Mesendoderm (in vitro differentiated cells): Measurements from ENCODE around the gene KIAA0513. TPM values are rescaled to one million over a fixed set of nuclear protein-coding genes. Genes with fewer than 3 reads are reported as not detected.

Source experiments
- DNase-seq: peaks from one replicate; pipeline ENCODE4 v3.0.0; 2013
- H2AK5ac ChIP-seq: 2 replicates; pipeline ENCODE4 v1.6.1; 2013; ENCODE audit warnings: low read length, inconsistent platforms
- H2BK120ac ChIP-seq: 2 replicates; pipeline ENCODE4 v1.6.1; 2013; ENCODE audit warnings: low read depth, mild to moderate bottlenecking, low read length, moderate library complexity, mixed read lengths
- H2BK15ac ChIP-seq: replicated peaks from 2 replicates; pipeline ENCODE4 v1.6.1; 2013; ENCODE audit warnings: low read depth, mild to moderate bottlenecking, moderate library complexity
- H2BK5ac ChIP-seq: 2 replicates; pipeline ENCODE4 v1.6.1; 2013; ENCODE audit warnings: low read length, inconsistent platforms
- H3K18ac ChIP-seq: 2 replicates; pipeline ENCODE4 v1.6.1; 2013; ENCODE audit warnings: mild to moderate bottlenecking, low read length, mixed read lengths
- H3K23ac ChIP-seq: one replicate; pipeline ENCODE4 v1.6.1; 2013; ENCODE audit warnings: low read length
- H3K27ac ChIP-seq: 2 replicates; pipeline ENCODE4 v1.5.1; 2013; ENCODE audit warnings: low read depth, mild to moderate bottlenecking, inconsistent platforms, low read length, moderate library complexity
- H3K27me3 ChIP-seq: 2 replicates; pipeline ENCODE4 v1.6.1; 2013; ENCODE audit warnings: low read length, control low read depth, mild to moderate bottlenecking, inconsistent platforms; ENCODE audit not compliant: insufficient read depth, poor library complexity
- H3K36me3 ChIP-seq: 2 replicates; pipeline ENCODE4 v1.6.1; 2013; ENCODE audit warnings: low read length, inconsistent platforms; ENCODE audit not compliant: control insufficient read depth, insufficient read depth
- H3K4ac ChIP-seq: one replicate; pipeline ENCODE4 v1.6.1; 2013; ENCODE audit warnings: low read depth, mild to moderate bottlenecking, low read length, moderate library complexity
- H3K4me1 ChIP-seq: 2 replicates; pipeline ENCODE4 v1.6.1; 2013; ENCODE audit warnings: low read depth, low read length, inconsistent platforms; ENCODE audit not compliant: control insufficient read depth
- H3K4me2 ChIP-seq: 2 replicates; pipeline ENCODE4 v1.6.1; 2013; ENCODE audit warnings: low read length
- H3K4me3 ChIP-seq: 2 replicates; pipeline ENCODE4 v1.5.1; 2013; ENCODE audit warnings: mild to moderate bottlenecking, low read length
- H3K56ac ChIP-seq: one replicate; pipeline ENCODE4 v1.6.1; 2013; ENCODE audit warnings: low read length
- H3K79me1 ChIP-seq: 2 replicates; pipeline ENCODE4 v1.6.1; 2013; ENCODE audit warnings: low read length, inconsistent platforms
- H3K79me2 ChIP-seq: 2 replicates; pipeline ENCODE4 v1.6.1; 2013; ENCODE audit warnings: mild to moderate bottlenecking, low read length; ENCODE audit not compliant: control insufficient read depth, insufficient read depth
- H3K9ac ChIP-seq: 2 replicates; pipeline ENCODE4 v1.6.1; 2013; ENCODE audit warnings: low read length, inconsistent platforms
- H4K5ac ChIP-seq: one replicate; pipeline ENCODE4 v1.6.1; 2013; ENCODE audit warnings: low read length
- H4K8ac ChIP-seq: one replicate; pipeline ENCODE4 v1.6.1; 2013; ENCODE audit warnings: low read depth, mild to moderate bottlenecking, control low read depth, low read length, moderate library complexity
- WGBS: extraction: QIAGEN DNeasy Blood & Tissue Kit; methylation state at CpG from one replicate; pipeline ENCODE4 v1.1.7; 2013; ENCODE audit warnings: low lambda C conversion rate, missing lambda C conversion rate; ENCODE audit not compliant: insufficient coverage; ENCODE audit errors: extremely low coverage; 5-methylcytosine and 5-hydroxymethylcytosine counted together
- polyA plus RNA-seq, 2 experiments: library from polyadenylated mRNA; stranded (reverse); fragments of 200-250 nt; gene quantifications; one replicate each; pipeline ENCODE4 v1.2.3, GENCODE V29; 2013

Gene KIAA0513
- 1.8 TPM for polyA plus RNA-seq (2013, experiment 1 of 2)
- 2.2 TPM for polyA plus RNA-seq (2013, experiment 2 of 2)

- H3K27me3 ChIP-seq, result no peaks in the 10 kb centered on the region
- no peak within 1 kb of the TSS for H4K8ac ChIP-seq
- peak within 1 kb of the TSS; percentile 49 for H3K4me2 ChIP-seq
- H3K4me1 ChIP-seq, result no peaks in the 10 kb centered on the region
- H2BK15ac ChIP-seq, result no peak within 1 kb of the TSS
- H3K4me3 ChIP-seq, result peak within 1 kb of the TSS; percentile 74
- no peak within 1 kb of the TSS for H3K27ac ChIP-seq
- H3K79me2 ChIP-seq, result no peaks in the 10 kb centered on the region
- H2BK5ac ChIP-seq, result no peak within 1 kb of the TSS
- H3K9ac ChIP-seq, result peak within 1 kb of the TSS; percentile 82
- no peak within 1 kb of the TSS for H3K23ac ChIP-seq
- peak; percentile 93 for DNase-seq
- no peaks in the 10 kb centered on the region for H3K79me1 ChIP-seq
- H3K36me3 ChIP-seq, result no peaks in the 10 kb centered on the region
- no peak within 1 kb of the TSS for H4K5ac ChIP-seq
- no CpG with 5 or more reads among the region's 59 CpGs for WGBS
- H3K56ac ChIP-seq, result peak within 1 kb of the TSS; percentile 95
- H3K4ac ChIP-seq, result no peak within 1 kb of the TSS
- H3K18ac ChIP-seq, result peak within 1 kb of the TSS; percentile 77
- no peak within 1 kb of the TSS for H2BK120ac ChIP-seq
- H2AK5ac ChIP-seq, result no peak within 1 kb of the TSS
Observed at GRCh38 chr16:85027349-85027957, at the start of gene KIAA0513. Gene KIAA0513, plus strand, starts transcription at chr16:85027795. Its CDS starts 39,277 bp downstream, at chr16:85067072.

GRCh38 chr16:84979516-84979915, 48.1 kb upstream of the KIAA0513 start:
- no peak overlapping the region for H3K4ac ChIP-seq
- H3K18ac ChIP-seq, result no peak overlapping the region
- H4K8ac ChIP-seq, result no peak overlapping the region
- no peaks in the 10 kb centered on the region for H3K79me2 ChIP-seq
- H3K4me2 ChIP-seq, result no peak overlapping the region
- H3K27ac ChIP-seq, result no peak overlapping the region
- no peak overlapping the region for H2BK5ac ChIP-seq
- H2BK120ac ChIP-seq, result no peak overlapping the region
- H3K4me3 ChIP-seq, result no peak overlapping the region
- H3K56ac ChIP-seq, result no peak overlapping the region
- H3K36me3 ChIP-seq, result peaks cover 12% of the 10 kb centered on the region
- no peaks in the 10 kb centered on the region for H3K79me1 ChIP-seq
- H3K23ac ChIP-seq, result no peak overlapping the region
- no peak overlapping the region for H3K9ac ChIP-seq
- WGBS, result no CpG with 5 or more reads among the region's 4 CpGs
- H2AK5ac ChIP-seq, result no peak overlapping the region
- H2BK15ac ChIP-seq, result no peak overlapping the region
- DNase-seq, result no peak
- no peaks in the 10 kb centered on the region for H3K27me3 ChIP-seq
- H3K4me1 ChIP-seq, result no peaks in the 10 kb centered on the region
- H4K5ac ChIP-seq, result no peak overlapping the region

GRCh38 chr16:84982434-84982833, 45.2 kb upstream of the KIAA0513 start:
- H4K5ac ChIP-seq, result no peak overlapping the region
- no peak overlapping the region for H2BK15ac ChIP-seq
- no peak overlapping the region for H2BK5ac ChIP-seq
- no peak overlapping the region for H3K4ac ChIP-seq
- H3K9ac ChIP-seq, result no peak overlapping the region
- no peak overlapping the region for H4K8ac ChIP-seq
- no peak overlapping the region for H2BK120ac ChIP-seq
- no peak for DNase-seq
- no peaks in the 10 kb centered on the region for H3K79me2 ChIP-seq
- H3K23ac ChIP-seq, result no peak overlapping the region
- H3K27ac ChIP-seq, result no peak overlapping the region
- H3K27me3 ChIP-seq, result no peaks in the 10 kb centered on the region
- no peak overlapping the region for H2AK5ac ChIP-seq
- no peak overlapping the region for H3K18ac ChIP-seq
- H3K56ac ChIP-seq, result no peak overlapping the region
- H3K79me1 ChIP-seq, result peaks cover 3% of the 10 kb centered on the region
- H3K36me3 ChIP-seq, result peaks cover 2% of the 10 kb centered on the region
- H3K4me2 ChIP-seq, result no peak overlapping the region
- H3K4me1 ChIP-seq, result no peaks in the 10 kb centered on the region
- no CpG with 5 or more reads among the region's 9 CpGs for WGBS
- no peak overlapping the region for H3K4me3 ChIP-seq

GRCh38 chr16:84985079-84986065, 42.2 kb upstream of the KIAA0513 start:
- Histone ChIP-seq H3K4ac (no peak overlapping the region), H3K9ac (no peak overlapping the region), H3K79me1 (peaks cover 3% of the 10 kb centered on the region), H2BK5ac (no peak overlapping the region), H3K79me2 (no peaks in the 10 kb centered on the region), H2BK15ac (no peak overlapping the region), H3K4me1 (no peaks in the 10 kb centered on the region), H3K23ac (no peak overlapping the region), H4K8ac (no peak overlapping the region), H3K27me3 (no peaks in the 10 kb centered on the region), H3K18ac (no peak overlapping the region), H3K4me2 (no peak overlapping the region), H3K56ac (no peak overlapping the region), H3K27ac (no peak overlapping the region), H4K5ac (no peak overlapping the region), H2AK5ac (no peak overlapping the region), H3K4me3 (no peak overlapping the region), H2BK120ac (no peak overlapping the region), H3K36me3 (peaks cover 5% of the 10 kb centered on the region)
- no peak for DNase-seq
- no CpG with 5 or more reads among the region's 15 CpGs for WGBS

GRCh38 chr16:84986102-84986501, 41.5 kb upstream of the KIAA0513 start:
- DNase-seq, result no peak
- no peak overlapping the region for H4K8ac ChIP-seq
- no peak overlapping the region for H3K9ac ChIP-seq
- no peak overlapping the region for H3K4ac ChIP-seq
- no peak overlapping the region for H2BK120ac ChIP-seq
- no peak overlapping the region for H3K23ac ChIP-seq
- H3K18ac ChIP-seq, result no peak overlapping the region
- no peak overlapping the region for H3K4me2 ChIP-seq
- H2BK15ac ChIP-seq, result no peak overlapping the region
- peaks cover 5% of the 10 kb centered on the region for H3K79me1 ChIP-seq
- H3K79me2 ChIP-seq, result no peaks in the 10 kb centered on the region
- H3K56ac ChIP-seq, result no peak overlapping the region
- no peak overlapping the region for H3K27ac ChIP-seq
- H3K36me3 ChIP-seq, result peaks cover 5% of the 10 kb centered on the region
- H2BK5ac ChIP-seq, result no peak overlapping the region
- H3K4me1 ChIP-seq, result no peaks in the 10 kb centered on the region
- no peaks in the 10 kb centered on the region for H3K27me3 ChIP-seq
- H4K5ac ChIP-seq, result no peak overlapping the region
- WGBS, result no CpG with 5 or more reads among the region's 22 CpGs
- H3K4me3 ChIP-seq, result no peak overlapping the region
- no peak overlapping the region for H2AK5ac ChIP-seq
